ENCODE results near the gene GPC5. TPM values are rescaled to one million over a fixed set of nuclear protein-coding genes. Genes with fewer than 3 reads are reported as not detected.

The GPC5 gene
- 0.07 and 0.13 TPM in 2 replicates for total RNA-seq

GRCh38 chr13:91398413-91399188, at the start of gene GPC5:
Gene GPC5 (plus strand): TSS chr13:91398621.

Other genes with a start within 250 kb of the GPC5 start
- gene MIR17HG, start 50.9 kb upstream of the GPC5 start, total RNA-seq = 1.9 and 3.8 TPM in 2 replicates

Measured in smooth muscle cell of the pulmonary artery (primary cell).